Left colon (tissue), 2 donors: ENCODE data around the gene EFNA2. TPM values are rescaled to one million over a fixed set of nuclear protein-coding genes. Genes with fewer than 3 reads are reported as not detected.

Experiments used
- ATAC-seq: fragments of 200-7000 bp; cut with Tn5 transposase; one replicate; pipeline ENCODE4 v1.9.1; 2020; ENCODE audit warnings: mild to moderate bottlenecking, moderate library complexity
- DNase-seq, 2 donors: peaks; one replicate each; pipeline ENCODE4 v3.0.0-alpha.2; 2020
- intact Hi-C, 2 donors: fragments of 100-400 bp; cut with DNase I in 1 of 2; cut with micrococcal nuclease in 1 of 2; formaldehyde crosslinking; loops; one replicate each; pipeline versions ENCODE4 v1.11.2 to v1.14.0; 2022; cut with DNase I, micrococcal nuclease
- total RNA-seq, 2 donors: library from RNA; stranded (reverse); fragmentation: NEBNext Ultra II Directional; extraction: Animal tissue kit (Norgen Biotek cat#: 25700); gene quantifications; one replicate each; pipeline ENCODE4 v1.2.1, GENCODE V29; 2021
- donor health status: DM: no; HTN: no; CAD: no.
- donor health status: DM: yes; HTN: yes; CAD: no.

Gene EFNA2
- total RNA-seq, 2 donors from 2014 or later: 83.8 to 85.4 TPM

DNA sequence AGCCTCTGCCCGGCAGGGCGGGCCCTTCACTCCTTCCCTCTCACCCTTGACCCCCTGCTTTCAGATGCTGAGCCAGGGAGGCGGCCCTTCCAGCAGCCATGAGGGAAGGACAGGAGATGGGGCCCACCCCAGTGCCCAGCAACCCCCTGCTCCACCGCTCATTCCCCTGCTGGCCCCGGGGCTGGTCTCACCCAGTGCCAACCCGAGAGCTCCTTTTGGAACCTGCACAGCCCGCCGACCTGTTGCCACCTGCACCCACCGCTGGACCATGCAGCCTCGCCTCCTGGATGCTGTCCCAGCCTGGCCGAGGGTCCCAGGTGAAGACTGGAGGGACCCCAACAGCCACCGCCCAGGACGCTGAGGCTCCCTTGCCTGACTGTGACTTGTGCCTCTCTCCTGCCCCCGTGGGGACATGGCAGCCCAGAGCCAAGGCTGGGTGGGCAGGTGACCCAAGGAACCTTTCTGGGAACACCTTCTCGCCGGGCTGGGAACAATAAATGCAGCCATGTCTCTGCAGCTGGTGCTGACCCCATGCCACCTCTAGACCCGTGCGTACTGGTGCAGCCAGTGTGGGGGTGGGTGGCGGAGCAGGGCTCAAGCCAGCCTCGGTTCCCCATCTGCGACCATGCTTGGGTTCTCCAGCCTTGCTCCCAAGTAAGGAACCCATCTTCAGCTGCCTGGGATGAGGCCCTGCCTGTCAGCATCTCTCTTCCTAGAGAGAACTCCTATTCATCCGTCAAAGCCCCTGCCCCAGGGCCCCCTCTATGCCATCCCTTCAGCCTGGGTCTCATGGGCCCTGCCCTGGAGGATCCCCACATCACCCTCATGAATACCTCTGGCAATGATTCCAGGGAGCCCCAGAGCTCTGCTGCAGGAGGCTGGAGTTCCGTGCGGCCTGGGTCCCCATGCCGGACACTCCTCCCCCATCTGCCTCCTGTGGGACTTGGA is 6.7 kb upstream of the EFNA2 start:
- ATAC-seq (no peak), DNase-seq (no peak)
- intact Hi-C loops: no loop called here

DNA sequence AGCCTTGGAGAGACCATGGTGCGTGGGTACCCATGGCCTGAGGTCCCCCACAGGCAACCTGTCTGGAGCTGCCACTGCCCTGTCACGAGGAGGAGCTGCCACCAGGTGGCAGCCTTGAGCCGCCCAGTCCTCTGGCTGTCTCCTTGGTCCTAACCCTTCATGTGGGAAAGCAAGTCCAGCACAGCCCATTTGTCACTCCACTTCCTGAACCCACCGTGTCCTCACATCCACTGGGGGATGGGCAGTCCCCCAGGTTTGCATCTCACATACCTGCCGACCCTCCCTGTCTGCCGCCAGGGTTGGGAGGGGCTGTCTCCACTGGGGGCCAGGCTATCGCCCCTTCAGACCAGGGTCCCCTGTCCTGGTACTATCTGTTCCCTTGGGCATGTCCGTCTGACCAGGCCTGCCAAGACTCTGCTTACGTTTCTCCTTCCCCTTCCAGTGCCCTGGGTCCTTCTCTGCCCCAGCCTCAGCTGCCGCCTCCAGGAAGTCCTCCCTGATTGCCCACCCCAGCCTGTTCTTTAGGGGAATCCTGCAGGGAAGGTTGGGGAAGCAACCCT is 5.8 kb upstream of the EFNA2 start:
- peak; percentile 11 for ATAC-seq
- intact Hi-C loops: no loop called here

DNA sequence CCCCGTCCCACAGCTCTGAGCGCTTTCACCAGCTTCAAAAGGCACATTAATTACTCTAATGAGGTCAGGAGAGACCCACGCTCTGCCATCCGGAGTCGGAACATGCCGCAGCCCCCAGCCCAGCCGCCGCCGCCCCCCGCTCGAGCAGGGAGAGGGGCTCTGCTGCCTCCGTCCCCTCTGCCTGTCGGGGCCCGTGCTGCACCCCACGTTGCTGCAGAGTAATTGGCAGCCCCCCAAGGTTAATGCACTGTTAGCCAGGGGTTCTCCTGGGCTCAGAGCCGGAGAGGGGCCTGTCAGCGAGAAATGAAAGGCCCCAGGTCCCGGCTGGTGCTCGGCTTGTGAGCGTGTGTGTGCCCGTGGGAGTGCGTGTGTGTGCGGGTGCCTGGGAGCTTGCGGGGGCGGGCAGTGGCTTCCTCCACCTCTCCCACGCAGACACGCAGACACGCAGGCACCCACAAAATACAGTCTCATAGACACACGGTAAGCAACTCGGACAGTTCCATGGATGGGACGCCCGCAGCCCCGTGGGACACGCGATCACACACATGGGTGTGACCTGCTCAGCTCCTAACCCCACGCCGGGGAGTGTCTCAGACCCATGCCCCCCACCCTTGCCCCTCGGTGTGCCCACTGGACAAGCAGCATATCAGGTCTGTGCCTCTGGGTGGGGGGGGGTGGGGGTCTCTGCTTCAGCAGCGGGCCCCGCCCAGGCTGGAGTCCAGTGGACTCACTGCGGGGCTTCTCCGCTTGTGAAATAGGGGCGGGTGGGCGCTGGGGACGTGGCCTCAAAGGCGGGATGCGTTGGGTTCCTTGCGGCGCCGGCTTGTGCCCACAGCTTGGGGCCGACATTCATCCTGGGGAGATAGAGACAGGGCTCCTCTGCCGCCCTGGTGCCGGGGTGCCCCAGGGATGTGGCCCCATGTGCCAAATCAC is 4.8 kb upstream of the EFNA2 start:
- intact Hi-C loops: no loop called here
- no peak for ATAC-seq
- DNase-seq: no peak

More for the DNA sequence above, 5.8 kb upstream of the EFNA2 start:
- DNase-seq: peak; percentile 70 to 88

DNA sequence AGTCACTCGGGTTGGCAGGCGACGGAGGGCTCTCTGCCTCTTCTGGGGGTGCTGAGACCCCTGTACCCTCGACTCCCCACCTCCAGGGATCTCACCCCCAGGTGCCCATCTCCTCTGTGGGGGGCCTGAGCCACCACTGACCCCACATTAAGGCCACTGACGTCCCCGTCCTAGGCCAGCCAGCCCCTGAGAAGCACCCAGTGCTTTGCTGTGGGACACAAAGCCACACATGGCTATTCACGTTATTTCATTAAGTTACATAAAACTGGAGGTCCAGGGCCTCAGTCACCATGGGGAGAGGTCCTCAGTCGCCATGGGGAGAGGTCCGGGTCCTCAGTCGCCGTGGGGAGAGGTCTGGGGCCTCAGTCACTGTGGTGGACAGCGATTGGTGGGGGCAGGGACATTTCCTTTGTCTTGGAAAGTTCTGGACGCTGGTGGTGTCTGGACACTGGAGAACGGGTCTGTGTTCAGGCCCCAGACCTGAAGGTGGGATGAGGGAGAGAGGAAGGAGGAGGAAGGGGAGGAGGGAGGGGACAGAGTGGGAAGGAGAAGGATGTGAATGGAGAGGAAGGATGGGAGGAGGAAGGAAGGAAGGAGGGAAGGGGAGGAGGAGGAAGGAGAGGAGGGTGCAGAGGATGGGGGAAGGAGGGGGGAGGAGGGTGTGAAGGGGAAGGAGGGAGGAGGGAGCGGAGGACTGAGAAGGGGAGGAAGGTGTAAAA is 3.9 kb upstream of the EFNA2 start:
- no peak for DNase-seq
- no peak for ATAC-seq
- intact Hi-C loops: no loop called here

DNA sequence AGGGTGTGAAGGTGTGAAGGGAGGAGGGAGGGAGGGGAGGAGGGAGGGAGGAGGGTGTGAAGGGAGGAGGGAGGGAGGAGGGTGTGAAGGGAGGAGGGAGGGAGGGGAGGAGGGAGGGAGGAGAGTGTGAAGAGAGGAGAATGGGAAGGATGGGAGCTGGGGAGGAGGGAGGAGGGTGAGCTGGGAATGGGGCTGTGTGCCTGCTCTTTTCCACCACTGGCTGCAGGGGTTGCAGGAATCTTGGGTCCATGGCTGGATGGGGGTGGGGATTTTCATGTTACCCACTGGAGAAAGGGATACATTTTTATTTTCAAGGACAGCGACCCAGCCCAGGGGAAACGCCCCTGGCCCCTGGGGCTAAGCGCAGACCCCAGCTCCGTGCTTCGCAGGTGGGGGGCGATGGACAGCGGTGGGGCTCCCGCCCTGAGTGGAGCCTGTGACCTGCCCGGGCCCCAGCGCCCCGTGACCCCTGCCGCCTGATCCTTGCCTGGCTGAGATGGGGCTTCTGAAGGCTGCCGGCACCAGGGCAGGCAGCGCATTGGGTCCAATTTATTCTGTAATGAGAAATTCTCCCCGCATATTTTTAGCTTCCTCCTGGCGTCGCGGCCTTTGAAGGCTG is 3.0 kb upstream of the EFNA2 start:
- ATAC-seq: no peak
- DNase-seq: no peak
- intact Hi-C loops: no loop called here

DNA sequence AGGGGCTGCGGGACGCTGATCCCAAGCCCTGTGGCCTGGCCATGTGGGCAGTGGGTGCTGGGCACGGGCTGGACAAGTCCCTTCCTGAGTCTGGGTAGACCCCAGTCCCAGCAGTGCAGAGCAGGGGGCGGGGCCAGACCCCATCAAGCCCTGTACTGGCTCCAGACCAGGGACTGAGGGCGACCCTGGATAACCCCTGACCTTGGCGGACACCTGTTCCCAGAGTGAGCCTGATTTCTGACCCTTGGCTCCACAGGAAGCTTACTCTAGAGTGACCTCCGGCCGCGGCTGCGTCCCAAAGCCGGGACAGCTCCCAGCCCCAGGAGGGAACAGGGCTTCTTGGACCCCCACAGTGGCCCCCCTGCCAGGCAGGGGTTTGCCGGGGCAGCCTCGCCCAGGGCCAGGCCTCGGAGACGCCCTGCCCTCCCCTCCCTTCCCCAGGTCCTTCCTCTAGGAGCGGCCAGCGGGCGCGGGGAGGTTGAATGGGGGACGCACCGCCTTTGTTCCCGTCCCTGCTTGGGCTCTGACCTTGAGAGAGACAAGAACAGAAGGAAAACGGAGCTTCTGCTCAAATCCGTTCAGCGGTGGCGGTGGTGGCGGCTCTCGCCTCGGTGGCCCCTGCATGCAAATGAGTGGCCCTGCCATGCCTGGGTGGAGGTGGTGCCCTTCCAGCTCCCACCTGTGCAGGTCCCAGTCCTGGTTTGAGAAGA is 2.3 kb upstream of the EFNA2 start:
- DNase-seq: peak in 1 of 2 donors; percentile 41
- ATAC-seq: peak; percentile 33
- intact Hi-C loops: no loop called here

DNA sequence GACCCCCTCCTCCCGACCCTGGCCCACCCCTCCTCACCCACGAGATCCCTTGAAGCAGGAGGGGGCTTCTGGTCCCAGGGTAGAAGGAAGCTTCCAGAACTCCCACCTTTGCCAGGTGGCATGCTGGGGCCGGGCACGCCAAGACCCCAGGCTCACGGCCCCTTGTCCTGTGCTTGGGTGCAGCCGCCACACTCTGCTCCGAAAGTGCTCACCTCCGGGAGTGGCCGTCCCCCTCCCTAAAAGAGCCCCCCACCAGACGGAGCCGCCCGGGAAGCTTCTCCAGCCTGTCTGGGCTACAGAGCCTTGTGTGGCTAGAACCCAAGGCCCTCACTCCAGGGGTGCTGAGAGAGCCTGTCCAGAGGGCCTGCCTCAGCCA is 1.8 kb upstream of the EFNA2 start:
- DNase-seq: no peak
- intact Hi-C loops: no loop called here
- ATAC-seq: no peak

DNA sequence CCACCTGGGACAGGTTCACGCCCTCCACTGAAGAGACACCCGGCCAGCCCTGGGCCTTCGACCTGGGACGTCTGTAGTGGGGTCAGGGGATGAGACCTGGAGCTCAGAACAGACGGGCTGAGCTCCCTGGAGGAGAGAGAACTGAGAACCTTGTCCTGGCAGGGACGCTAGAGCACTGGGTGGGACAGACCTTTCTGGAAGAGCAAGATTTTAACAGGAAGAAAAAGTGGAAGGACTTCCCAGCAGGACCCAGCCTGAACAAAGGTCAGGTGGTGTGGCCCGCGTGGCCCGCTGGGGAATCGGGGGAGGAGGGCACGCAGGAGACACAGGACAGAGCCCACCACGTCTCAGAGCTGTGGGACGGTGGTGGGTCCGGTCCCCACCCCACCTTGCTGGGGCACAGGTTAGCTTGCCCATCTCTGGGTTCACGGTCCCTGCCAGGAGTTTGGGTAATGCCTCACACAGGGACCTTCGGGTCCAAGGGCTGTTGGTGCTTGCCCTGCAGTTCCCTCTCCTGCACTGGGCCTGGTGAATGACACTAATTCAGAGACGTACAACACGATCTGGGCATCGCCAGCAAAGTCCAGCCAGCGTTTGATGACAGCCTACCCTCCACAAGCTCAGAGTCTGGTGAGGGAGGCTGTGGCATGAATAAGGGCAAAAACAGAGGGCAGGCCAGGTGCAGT is 1.2 kb upstream of the EFNA2 start:
- peak; percentile 72 to 81 for DNase-seq
- intact Hi-C loops: no loop called here
- ATAC-seq: peak; percentile 72

DNA sequence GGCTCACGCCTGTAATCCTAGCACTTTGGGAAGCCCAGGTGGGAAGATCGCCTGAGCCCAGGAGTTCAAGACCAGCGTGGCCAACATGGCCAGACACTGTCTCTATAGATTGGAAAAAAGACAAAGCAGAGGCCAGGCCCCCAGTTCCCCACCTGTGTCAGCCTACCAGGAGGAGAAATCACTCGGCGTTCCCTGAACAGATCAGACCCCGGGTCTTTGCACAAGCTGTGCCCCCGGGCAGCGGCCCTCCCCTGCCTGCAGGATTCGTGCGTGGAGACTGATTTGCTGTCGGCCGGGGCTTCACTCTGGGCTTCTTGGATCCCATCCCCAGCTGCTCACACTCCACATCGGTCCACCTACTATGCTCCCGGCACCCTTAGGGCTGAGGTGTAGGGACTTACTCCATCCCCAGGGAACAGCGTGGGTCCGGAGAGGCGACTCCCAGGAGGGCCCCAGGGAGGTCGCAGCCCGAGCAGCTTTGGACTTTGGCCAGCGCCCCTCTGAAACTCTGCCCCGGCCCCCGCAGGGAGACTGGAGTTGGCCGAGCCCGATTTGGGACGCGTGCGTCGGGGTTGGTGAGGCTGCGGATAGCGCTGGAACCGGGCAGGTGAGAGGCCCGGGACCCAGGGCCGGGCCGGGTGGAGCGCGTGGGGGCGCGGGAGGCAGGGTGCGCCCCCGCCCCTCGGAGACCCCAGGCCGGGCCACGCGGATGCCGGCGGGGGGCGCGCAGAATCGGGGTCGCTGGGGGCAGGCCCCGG is 515 bp upstream of the EFNA2 start:
- ATAC-seq (no peak), DNase-seq (no peak)
- intact Hi-C loops: no loop called here

DNA sequence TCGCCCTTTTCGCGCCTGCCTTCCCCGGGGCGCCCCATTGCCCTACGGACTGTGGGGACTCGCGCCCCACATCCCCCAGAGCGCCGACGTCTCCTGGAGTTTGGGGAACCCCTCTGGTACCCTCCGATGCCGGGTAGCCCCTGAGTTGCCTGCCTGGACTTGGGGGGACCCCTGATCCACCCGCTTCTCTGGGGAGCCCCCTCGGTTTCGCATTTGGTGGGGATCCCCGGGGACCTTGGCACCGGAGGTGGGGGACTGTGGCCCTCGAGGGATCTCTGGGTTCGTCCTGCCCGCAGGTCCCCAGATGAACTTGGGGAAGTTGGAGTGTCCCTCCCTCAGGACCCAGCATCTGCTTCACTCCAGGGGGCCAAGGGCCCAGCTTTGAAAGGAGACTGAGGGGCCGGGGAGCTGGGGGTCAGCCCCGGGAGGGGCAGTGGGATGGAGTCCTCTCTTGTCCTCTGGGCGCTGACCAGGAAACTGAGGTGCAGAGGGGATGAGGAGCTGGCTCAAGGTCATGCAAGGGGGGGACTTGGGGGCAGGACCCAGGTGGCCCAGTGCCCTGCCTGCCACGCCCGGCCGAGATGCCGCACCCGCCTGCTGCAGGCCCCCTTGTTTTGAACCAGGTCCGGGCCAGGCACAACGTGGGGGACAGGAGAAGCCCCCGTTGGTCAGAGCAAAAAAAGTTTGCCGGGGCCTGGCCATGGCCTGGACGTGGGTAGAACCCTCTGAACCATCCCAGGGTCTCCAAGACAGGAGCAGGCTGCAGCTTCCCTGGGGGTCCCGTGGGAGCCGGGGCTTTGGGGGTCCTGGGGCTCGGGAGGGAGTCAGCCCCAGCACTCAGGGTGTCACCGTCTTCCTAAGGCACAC is 1.0 kb downstream of the EFNA2 start:
- DNase-seq: peak in 1 of 2 donors; percentile 42
- intact Hi-C loops: no loop called here
- ATAC-seq: no peak

DNA sequence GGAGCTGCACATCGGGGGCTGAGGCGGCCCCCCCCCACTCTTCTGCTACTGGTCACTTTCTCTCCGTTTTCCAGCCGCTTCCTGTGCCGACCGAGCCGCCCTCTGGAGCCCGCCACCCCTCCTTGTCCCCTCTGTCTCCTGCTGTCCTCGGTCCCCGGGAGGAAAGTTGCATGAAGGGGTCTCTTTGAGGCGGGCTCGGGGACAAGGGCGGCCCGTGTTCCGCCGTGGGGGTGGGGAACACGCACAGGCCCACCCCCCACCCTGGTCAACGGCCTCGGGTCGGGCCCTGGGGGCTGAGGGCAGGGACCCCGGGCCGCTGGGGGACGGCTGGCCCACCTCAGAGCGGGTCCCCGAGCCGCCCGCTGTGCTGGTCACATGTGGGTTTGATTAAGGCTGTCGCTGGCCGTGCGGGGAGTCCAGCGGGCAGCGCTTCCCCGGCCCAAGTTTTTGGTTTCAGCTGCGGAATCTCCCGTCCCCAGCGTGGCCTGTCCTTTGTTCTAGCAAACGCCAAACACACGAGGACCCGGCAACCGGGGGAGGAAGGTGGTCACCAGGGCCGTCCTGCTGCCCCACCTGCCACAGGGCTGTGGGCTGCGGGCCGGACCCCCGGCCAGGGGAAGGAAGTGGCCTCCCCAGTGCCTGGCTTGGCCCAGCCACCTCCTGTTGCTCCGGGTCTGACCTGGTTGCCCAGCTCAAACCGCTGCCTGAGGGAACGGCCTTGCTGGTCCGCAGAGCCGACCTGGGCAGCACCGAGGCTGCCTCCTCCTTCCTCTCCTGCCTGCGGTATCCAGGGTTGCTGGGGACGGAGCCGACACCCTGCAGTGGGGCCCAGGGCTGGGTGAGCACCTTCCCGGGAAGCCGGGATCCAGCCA is 1.9 kb downstream of the EFNA2 start:
- no peak for DNase-seq
- intact Hi-C loops: no loop called here

DNA sequence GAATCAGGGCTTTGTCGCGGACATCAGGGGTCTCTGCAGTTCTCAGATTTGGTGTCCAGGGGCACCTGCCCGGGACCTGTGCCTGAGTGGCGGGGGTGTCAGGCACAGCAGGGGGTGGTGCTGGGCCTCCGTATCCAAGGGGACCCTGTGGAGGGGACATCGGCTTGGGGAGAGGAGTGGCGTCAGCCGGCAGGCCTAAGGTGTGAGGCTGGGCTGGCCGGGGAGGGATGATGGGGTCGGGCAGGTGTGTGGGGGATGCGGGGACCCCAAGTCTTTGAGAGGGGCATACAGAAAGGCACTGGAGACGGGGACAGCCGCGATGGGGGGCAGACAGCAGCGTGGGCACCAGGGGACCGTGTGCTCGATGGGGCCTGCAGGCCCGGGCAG is 2.5 kb downstream of the EFNA2 start:
- no peak for ATAC-seq
- intact Hi-C loops: no loop called here
- DNase-seq: no peak

More for the DNA sequence above, 1.9 kb downstream of the EFNA2 start:
- no peak for ATAC-seq

DNA sequence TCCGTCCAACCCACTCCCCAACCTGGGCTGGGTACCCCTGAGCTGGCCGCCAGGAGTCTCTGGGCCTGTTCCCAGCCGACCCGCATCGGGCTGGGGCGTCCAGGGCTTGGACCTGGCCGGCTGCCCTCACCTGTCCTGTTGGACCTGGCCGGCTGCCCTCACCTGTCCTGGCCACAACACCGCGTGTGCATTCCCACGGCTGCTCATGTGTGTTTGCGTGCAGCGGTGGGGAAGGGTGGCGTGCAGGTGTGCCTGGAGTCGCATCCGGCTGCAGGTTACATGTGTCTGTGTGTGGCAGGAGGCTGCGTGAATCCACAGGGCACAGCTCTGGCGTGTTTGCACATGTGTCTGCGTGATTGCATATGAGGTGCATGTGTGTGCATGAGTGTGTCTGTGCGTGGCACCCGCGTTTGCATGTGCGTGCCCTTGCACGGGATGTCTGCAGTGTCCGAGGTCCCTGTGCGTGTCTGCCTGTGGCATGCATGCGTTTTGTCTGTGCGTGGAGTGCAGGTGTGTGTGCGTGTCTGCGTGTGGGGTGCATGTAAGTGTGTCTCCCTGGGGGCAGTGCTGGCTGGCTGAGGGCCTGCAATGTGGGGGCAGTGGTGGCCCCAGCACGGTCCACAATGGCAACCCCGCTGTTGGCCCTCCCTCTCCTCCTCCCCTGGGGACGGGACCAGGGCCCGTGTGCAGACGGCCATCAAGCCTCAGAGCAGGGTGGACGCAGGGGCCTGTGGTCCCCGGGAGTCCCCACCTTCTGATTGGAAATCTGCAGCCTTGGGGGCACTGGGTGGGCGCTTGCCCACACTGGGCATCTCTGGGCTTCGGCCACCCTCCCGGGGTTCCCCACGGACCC is 3.4 kb downstream of the EFNA2 start:
- intact Hi-C loops: no loop called here
- ATAC-seq (no peak), DNase-seq (no peak)

DNA sequence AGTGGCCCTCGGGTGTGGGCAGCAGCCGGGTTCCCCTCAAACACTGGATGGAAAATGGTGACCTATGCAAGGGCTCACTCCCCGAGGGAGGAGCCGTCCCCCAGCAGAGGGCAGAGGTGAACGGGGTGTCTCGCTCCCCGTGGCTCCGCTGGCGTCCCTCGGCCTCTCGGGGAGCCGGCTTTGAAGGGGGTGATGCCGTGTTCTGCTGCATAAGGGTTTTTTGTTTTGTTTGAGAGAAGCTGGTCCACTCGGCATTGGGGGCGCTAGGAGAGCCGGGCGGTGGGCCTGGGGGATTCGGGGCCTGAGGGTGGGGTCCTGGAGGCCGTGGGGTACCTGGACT is 4.0 kb downstream of the EFNA2 start:
- no peak for DNase-seq
- intact Hi-C loops: no loop called here

More for the DNA sequence above, 4.0 kb downstream of the EFNA2 start:
- no peak for ATAC-seq
